H9 (cell line): ENCODE data around the gene HMGCS1. TPM values are rescaled to one million over a fixed set of nuclear protein-coding genes. Genes with fewer than 3 reads are reported as not detected.

Experiments used
- DNase-seq: peaks from one replicate; pipeline ENCODE4 v3.0.0-alpha.2; 2017
- H2AFZ ChIP-seq: one replicate; pipeline ENCODE4 v1.6.1; 2013; ENCODE audit warnings: mild to moderate bottlenecking, low read length, control low read depth, moderate library complexity
- H2AK5ac ChIP-seq: 2 replicates; pipeline ENCODE4 v1.6.1; 2013; ENCODE audit warnings: low read length, control low read depth, mixed read lengths; ENCODE audit not compliant: insufficient read length
- H2BK120ac ChIP-seq: one replicate; pipeline ENCODE4 v1.6.1; 2013; ENCODE audit warnings: low read depth, mild to moderate bottlenecking, low read length, control low read depth, inconsistent platforms; ENCODE audit not compliant: poor library complexity, severe bottlenecking
- H2BK12ac ChIP-seq: 2 replicates; pipeline ENCODE4 v1.6.1; 2013; ENCODE audit warnings: low read length, control low read depth, mixed read lengths, low read depth; ENCODE audit not compliant: insufficient read length
- H2BK15ac ChIP-seq: 2 replicates; pipeline ENCODE4 v1.6.1; 2013; ENCODE audit warnings: low read depth, low read length, control low read depth
- H2BK20ac ChIP-seq: one replicate; pipeline ENCODE4 v1.6.1; 2013; ENCODE audit warnings: low read depth, mild to moderate bottlenecking, low read length, control low read depth, inconsistent platforms; ENCODE audit not compliant: poor library complexity, severe bottlenecking
- H2BK5ac ChIP-seq: 2 replicates; pipeline ENCODE4 v1.6.1; 2013; ENCODE audit warnings: low read length, control low read depth, mixed read lengths; ENCODE audit not compliant: insufficient read length
- H3K14ac ChIP-seq: 2 replicates; pipeline ENCODE4 v1.6.1; 2013; ENCODE audit warnings: low read length, control low read depth; ENCODE audit not compliant: insufficient read depth
- H3K18ac ChIP-seq: 2 replicates; pipeline ENCODE4 v1.6.1; 2013; ENCODE audit warnings: low read depth, mild to moderate bottlenecking, mixed read lengths, low read length, control low read depth; ENCODE audit not compliant: insufficient read length
- H3K23ac ChIP-seq: 2 replicates; pipeline ENCODE4 v1.6.1; 2013; ENCODE audit warnings: low read length, control low read depth, mixed read lengths, low read depth; ENCODE audit not compliant: insufficient read length
- H3K23me2 ChIP-seq: 2 replicates; pipeline ENCODE4 v1.6.1; 2013; ENCODE audit warnings: low read depth, mild to moderate bottlenecking, mixed read lengths, low read length, control low read depth; ENCODE audit not compliant: insufficient read length, poor library complexity, severe bottlenecking
- H3K27ac ChIP-seq: 2 replicates; pipeline ENCODE4 v1.5.1; 2013; ENCODE audit warnings: low read length, control low read depth, mixed read lengths, low read depth; ENCODE audit not compliant: insufficient read length
- H3K27me3 ChIP-seq: 2 replicates; pipeline ENCODE4 v1.6.1; 2013; ENCODE audit warnings: low read length, control low read depth, inconsistent platforms; ENCODE audit not compliant: insufficient read depth
- H3K4ac ChIP-seq: 2 replicates; pipeline ENCODE4 v1.6.1; 2013; ENCODE audit warnings: low read depth, mild to moderate bottlenecking, control low read depth, inconsistent platforms, low read length, moderate library complexity
- H3K4me1 ChIP-seq: 2 replicates; pipeline ENCODE4 v1.6.1; 2013; ENCODE audit warnings: low read length, control low read depth, inconsistent platforms; ENCODE audit not compliant: insufficient read depth
- H3K4me2 ChIP-seq: 2 replicates; pipeline ENCODE4 v1.6.1; 2013; ENCODE audit warnings: low read length, control low read depth, mixed read lengths; ENCODE audit not compliant: insufficient read length, insufficient read depth
- H3K56ac ChIP-seq: 2 replicates; pipeline ENCODE4 v1.6.1; 2013; ENCODE audit warnings: low read depth, mild to moderate bottlenecking, mixed read lengths, low read length, control low read depth; ENCODE audit not compliant: insufficient read length
- H3K79me1 ChIP-seq: 2 replicates; pipeline ENCODE4 v1.6.1; 2013; ENCODE audit warnings: low read depth, mild to moderate bottlenecking, moderate library complexity, low read length, control low read depth, inconsistent platforms; ENCODE audit not compliant: insufficient read depth, poor library complexity, severe bottlenecking
- H3K79me2 ChIP-seq: 2 replicates; pipeline ENCODE4 v1.6.1; 2013; ENCODE audit warnings: low read length, control low read depth, inconsistent platforms; ENCODE audit not compliant: insufficient read depth
- H3K9ac ChIP-seq: 2 replicates; pipeline ENCODE4 v1.6.1; 2013; ENCODE audit warnings: low read length, control low read depth, mixed read lengths; ENCODE audit not compliant: insufficient read length; ENCODE audit errors: extremely low read depth
- H3K9me3 ChIP-seq: one replicate; pipeline ENCODE4 v1.6.1; 2013; ENCODE audit warnings: low read depth, low read length, inconsistent platforms; ENCODE audit not compliant: control insufficient read depth
- H3T11ph ChIP-seq: one replicate; pipeline ENCODE4 v1.6.1; 2013; ENCODE audit warnings: mild to moderate bottlenecking, low read length, control low read depth, inconsistent platforms
- H4K20me1 ChIP-seq: one replicate; pipeline ENCODE4 v1.6.1; 2013; ENCODE audit not compliant: control insufficient read depth, insufficient read length, insufficient read depth
- H4K5ac ChIP-seq: 2 replicates; pipeline ENCODE4 v1.6.1; 2013; ENCODE audit warnings: low read depth, mild to moderate bottlenecking, mixed read lengths, low read length, control low read depth; ENCODE audit not compliant: insufficient read length
- H4K8ac ChIP-seq: replicated peaks from 2 replicates; pipeline ENCODE4 v1.6.1; 2013; ENCODE audit warnings: low read length, control low read depth, mixed read lengths, low read depth; ENCODE audit not compliant: insufficient read length
- H4K91ac ChIP-seq: 2 replicates; pipeline ENCODE4 v1.6.1; 2013; ENCODE audit warnings: low read depth, mild to moderate bottlenecking, moderate library complexity, mixed read lengths, low read length, control low read depth; ENCODE audit not compliant: insufficient read length
- H3K27ac Mint-ChIP-seq, 3 experiments: 2 replicates in 2 of 3; 3 replicates in 1 of 3; pipeline ENCODE4 v1.8.0; 2020 to 2021; ENCODE audit warnings: mixed read lengths in 3 of 3, mild to moderate bottlenecking in 1 of 3, moderate library complexity in 1 of 3
- H3K27me3 Mint-ChIP-seq: 2 replicates; pipeline ENCODE4 v1.8.0; 2021; ENCODE audit warnings: low read depth, mild to moderate bottlenecking, moderate library complexity, mixed read lengths
- H3K36me3 Mint-ChIP-seq, 3 experiments: 2 replicates in 2 of 3; 3 replicates in 1 of 3; pipeline ENCODE4 v1.8.0; 2020 to 2021; ENCODE audit warnings: low read depth in 3 of 3, mixed read lengths in 3 of 3; ENCODE audit not compliant: insufficient read depth in 1 of 3
- H3K4me1 Mint-ChIP-seq, 2 experiments: 2 replicates each; pipeline ENCODE4 v1.8.0; 2020; ENCODE audit warnings: mixed read lengths in 2 of 2
- H3K4me3 Mint-ChIP-seq, 2 experiments: 2 replicates in 1 of 2; 3 replicates in 1 of 2; pipeline ENCODE4 v1.8.0; 2020 to 2021; ENCODE audit warnings: mild to moderate bottlenecking in 2 of 2, mixed read lengths in 2 of 2, moderate library complexity in 1 of 2
- H3K9me3 Mint-ChIP-seq, 2 experiments: 2 replicates in 1 of 2; 3 replicates in 1 of 2; pipeline ENCODE4 v1.8.0; 2020; ENCODE audit warnings: mild to moderate bottlenecking in 2 of 2, mixed read lengths in 2 of 2, moderate library complexity in 1 of 2
- CTCF ChIP-seq: fragments of 200-600 bp; sonication (generic); conservative IDR thresholded peaks from 3 replicates; pipeline ENCODE4 v1.8.0; 2021; ENCODE audit warnings: antibody characterized with exemption, mild to moderate bottlenecking
- WGBS: extraction: QIAGEN DNeasy Blood & Tissue Kit; methylation state at CpG from one replicate; pipeline ENCODE4 v1.1.7; 2013; ENCODE audit warnings: missing lambda C conversion rate, low lambda C conversion rate, mixed read lengths; ENCODE audit not compliant: insufficient read length; ENCODE audit errors: extremely low coverage; 5-methylcytosine and 5-hydroxymethylcytosine counted together
- total RNA-seq: library from RNA; stranded (reverse); gene quantifications from 2 replicates; pipeline ENCODE4 v1.2.1, GENCODE V29; 2021

HMGCS1 gene
- total RNA-seq, 1 experiment from 2014 or later = 147 TPM

GRCh38 chr5:43336159-43336558, 22.9 kb upstream of the HMGCS1 start:
- Histone ChIP-seq H3K4me1 (no peaks in the 10 kb centered on the region), H3K79me2 (no peaks in the 10 kb centered on the region), H2AFZ (no peak overlapping the region), H3K14ac (no peak overlapping the region), H2BK15ac (no peak overlapping the region), H3K27me3 (no peaks in the 10 kb centered on the region), H3K4me2 (no peak overlapping the region), H3K9ac (no peak overlapping the region), H3K27ac (no peak overlapping the region), H3K79me1 (no peaks in the 10 kb centered on the region), H3K18ac (no peak overlapping the region), H3T11ph (no peak overlapping the region), H2BK12ac (no peak overlapping the region), H2AK5ac (no peak overlapping the region), H4K91ac (no peak overlapping the region), H3K9me3 (peaks cover 6% of the 10 kb centered on the region), H4K5ac (no peak overlapping the region), H3K4ac (no peak overlapping the region), H4K8ac (no peak overlapping the region), H2BK120ac (no peak overlapping the region), H2BK20ac (no peak overlapping the region), H3K23me2 (no peaks in the 10 kb centered on the region), H3K56ac (no peak overlapping the region), H2BK5ac (no peak overlapping the region), H3K23ac (no peak overlapping the region), H4K20me1 (no peaks in the 10 kb centered on the region)
- peaks cover 5 to 19% (median 11%) of the 10 kb centered on the region in 3 experiments for H3K36me3 Mint-ChIP-seq
- peak overlapping the region in 1 of 3 experiments; percentile 5; a peak in 1 of 7 replicates for H3K27ac Mint-ChIP-seq
- no peak for DNase-seq
- peaks cover 32 to 44% of the 10 kb centered on the region in 2 experiments for H3K9me3 Mint-ChIP-seq
- H3K4me1 Mint-ChIP-seq = no peaks in the 10 kb centered on the region
- peaks cover 5% of the 10 kb centered on the region for H3K27me3 Mint-ChIP-seq
- H3K4me3 Mint-ChIP-seq = no peak overlapping the region
- no CpG with 5 or more reads among the region's 2 CpGs for WGBS
- no peak for TF ChIP-seq CTCF
